GM19395 (cell line): ENCODE data around the gene RAB14.
"Not testable (repeated sequence)": the region's sequence is repeated elsewhere in the genome, so short reads cannot be mapped to it uniquely, and the experiment has no call there.

ENCODE experiments used
- ATAC-seq: cut with Tn5 transposase; IDR thresholded peaks from one replicate; pipeline ENCODE4 v1.9.1; 2021; ENCODE audit warnings: mild to moderate bottlenecking, moderate library complexity; ENCODE audit not compliant: unreplicated experiment

RAB14 gene

GRCh38 chr9:121168052-121168451 is 33.6 kb downstream of the RAB14 start:
- ATAC-seq: no peak

GRCh38 chr9:121160025-121160424 is 41.6 kb downstream of the RAB14 start:
- no peak for ATAC-seq

DNA sequence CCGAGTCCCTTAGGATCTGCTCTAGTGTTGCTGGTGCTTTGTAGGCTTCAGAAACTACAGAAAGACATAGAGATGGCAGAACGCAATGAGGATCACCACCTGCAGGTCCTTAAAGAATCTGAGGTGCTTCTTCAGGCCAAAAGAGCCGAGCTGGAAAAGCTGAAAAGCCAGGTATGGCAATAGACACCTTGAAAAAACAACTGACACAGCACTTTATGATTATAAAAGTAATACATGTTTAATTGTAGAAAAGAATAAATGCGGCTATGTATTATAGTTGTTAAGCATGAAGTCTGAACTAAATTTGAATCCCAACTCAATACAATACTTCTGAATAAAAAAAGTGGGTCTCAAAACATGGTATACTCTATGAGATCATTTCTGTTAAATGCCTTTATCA is 43.7 kb downstream of the RAB14 start:
- ATAC-seq: no peak

DNA sequence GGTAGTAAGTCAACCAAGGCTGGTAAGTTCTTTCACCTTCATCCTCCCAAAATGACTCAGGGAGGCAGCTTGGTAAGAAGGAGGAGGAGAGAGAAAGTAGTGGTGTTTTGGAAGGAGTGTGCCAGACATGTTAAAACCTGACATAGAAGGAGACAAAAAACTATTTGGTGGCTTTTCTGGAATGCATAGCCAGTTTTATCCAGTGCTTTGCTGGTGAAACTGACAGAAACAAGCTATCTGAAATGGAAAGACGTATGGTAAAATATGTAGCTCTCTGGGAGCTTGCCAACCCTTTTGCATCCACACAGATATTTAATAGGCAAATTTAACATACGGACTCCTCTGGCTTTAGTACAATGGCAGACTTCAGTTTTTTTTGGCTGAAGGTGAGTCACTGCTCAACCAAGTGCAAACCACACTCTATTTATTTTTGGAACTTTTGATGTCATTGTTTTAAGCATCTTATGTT is 45.4 kb downstream of the RAB14 start:
- ATAC-seq: peak; percentile 85

DNA sequence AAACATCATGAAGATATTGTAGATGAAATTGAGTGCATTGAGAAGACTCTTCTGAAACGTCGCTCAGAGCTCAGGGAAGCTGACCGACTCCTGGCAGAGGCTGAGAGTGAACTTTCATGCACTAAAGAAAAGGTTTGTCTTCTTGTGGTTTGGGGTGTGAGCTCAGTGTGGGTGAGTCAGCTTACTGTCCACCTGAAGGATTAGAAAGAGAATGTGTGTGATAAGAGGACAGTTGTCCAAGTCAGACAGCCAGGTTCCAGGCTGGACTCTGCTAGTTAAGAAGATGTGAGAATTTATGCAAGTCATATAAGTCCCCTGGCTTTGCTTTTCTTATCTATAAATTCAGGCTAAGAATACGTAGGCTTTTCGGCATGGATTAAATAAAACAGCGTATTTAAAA is 46.9 kb downstream of the RAB14 start:
- no peak for ATAC-seq

DNA sequence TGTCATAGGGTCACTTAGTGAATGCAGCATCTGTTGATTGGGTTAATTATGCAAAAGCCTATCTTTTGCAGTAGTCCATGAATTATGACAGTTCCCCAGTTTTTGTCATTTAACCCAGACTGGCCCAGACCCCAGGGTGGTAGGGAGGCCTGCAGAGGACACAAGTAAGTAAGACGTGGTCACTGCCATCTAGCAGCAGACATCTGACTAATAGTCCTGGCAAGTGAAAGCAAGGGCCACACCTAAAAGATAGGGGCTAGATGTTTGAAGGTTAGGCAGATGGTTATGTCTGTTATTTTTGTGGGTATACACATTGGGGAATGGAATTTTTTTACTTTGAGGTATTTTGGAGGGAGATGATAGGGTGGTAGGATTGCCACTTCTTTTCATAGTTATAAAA is 48.0 kb downstream of the RAB14 start:
- ATAC-seq: no peak

DNA sequence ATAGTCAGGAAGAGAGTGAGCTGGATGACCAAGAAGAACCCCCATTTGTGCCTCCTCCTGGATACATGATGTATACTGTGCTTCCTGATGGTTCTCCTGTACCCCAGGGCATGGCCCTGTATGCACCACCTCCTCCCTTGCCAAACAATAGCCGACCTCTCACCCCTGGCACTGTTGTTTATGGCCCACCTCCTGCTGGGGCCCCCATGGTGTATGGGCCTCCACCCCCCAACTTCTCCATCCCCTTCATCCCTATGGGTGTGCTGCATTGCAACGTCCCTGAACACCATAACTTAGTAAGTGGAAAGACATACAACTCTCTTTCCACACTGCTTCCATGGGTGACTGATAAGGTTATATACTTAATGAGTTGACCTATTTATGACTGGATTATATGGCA is 51.5 kb downstream of the RAB14 start:
- no peak for ATAC-seq

- no peak for ATAC-seq
Measured at GRCh38 chr9:121144482-121144881, 57.2 kb downstream of the RAB14 start.

- no peak for ATAC-seq
Measured at GRCh38 chr9:121143771-121144170, 57.9 kb downstream of the RAB14 start.

- no peak for ATAC-seq
Measured at GRCh38 chr9:121141706-121142105, 60.0 kb downstream of the RAB14 start.

- no peak for ATAC-seq
Measured at GRCh38 chr9:121141306-121141705, 60.4 kb downstream of the RAB14 start.

DNA sequence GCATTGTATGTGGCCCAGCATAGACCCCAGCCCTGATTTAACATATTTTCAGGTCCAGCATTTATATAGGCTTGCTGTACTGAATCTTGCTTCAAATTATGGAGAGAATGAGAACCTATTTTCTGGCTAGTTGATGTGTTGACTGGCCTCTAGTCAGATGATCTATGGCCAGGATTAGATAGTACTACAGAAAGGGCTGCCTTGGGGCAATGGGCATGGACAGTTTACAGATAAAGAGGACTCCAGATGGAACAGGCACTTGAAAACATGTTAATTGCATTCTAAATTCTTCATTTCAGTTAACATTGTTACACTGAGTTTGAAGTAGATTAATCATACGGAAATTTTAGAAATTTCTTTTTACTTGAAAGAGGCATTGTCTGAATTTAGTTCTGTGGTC is 61.5 kb downstream of the RAB14 start:
- ATAC-seq: no peak

GRCh38 chr9:121138973-121139372 is 62.7 kb downstream of the RAB14 start:
- ATAC-seq: no peak

- ATAC-seq: no peak
Measured at GRCh38 chr9:121138561-121138960, 63.1 kb downstream of the RAB14 start.

GRCh38 chr9:121135642-121136041 is 66.0 kb downstream of the RAB14 start:
- ATAC-seq: no peak

DNA sequence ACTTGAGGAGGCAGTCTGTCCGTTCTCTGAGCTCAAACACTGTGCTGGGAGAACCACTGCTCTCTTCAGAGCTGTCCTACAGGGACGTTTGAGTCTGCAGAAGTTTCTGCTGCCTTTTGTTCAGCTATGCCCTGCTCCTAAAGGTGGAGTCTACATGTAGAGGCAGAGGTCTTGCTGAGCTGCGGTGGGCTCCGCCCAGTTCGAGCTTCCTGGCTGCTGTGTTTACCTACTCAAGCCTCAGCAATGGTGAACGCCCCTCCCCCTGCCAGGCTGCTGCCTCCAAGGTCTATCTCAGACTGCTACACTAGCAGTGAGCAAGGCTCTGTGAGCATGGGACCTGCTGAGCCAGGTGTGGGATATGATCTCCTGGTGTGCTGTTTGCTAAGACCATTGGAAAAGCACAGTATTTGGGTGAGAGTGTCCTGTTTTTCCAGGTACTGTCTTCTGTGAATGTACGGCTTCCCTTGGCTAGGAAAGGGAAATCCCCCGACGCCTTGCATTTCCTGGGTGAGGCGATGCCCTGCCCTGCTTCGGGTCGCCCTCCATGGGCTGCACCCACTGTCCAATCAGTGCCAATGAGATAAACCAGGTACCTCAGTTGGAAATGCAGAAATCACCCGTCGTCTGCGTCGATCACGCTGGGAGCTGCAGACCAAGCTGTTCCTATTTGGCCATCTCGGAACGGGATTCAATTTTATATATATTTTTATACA is 68.4 kb downstream of the RAB14 start:
- no peak for ATAC-seq

DNA sequence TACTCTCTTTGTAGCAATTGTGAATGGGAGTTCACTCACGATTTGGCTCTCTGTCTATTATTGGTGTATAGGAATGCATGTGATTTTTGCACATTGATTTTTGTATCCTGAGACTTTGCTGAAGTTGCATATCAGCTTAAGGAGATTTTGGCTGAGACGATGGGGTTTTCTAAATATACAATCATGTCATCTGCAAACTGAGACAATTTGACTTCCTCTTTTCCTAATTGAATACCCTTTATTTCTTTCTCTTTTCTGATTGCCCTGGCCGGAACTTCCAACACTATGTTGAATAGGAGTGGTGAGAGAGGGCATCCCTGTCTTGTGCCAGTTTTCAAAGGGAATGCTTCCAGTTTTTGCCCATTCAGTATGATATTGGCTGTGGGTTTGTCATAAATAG is 72.3 kb downstream of the RAB14 start:
- not testable (repeated sequence) for ATAC-seq
